Spleen (tissue), 11 donors: Measurements from ENCODE around the gene TMEM186. TPM values are rescaled to one million over a fixed set of nuclear protein-coding genes. Genes with fewer than 3 reads are reported as not detected.
"Not testable (repeated sequence)": the region's sequence is repeated elsewhere in the genome, so short reads cannot be mapped to it uniquely, and the experiment has no call there.

ENCODE experiments used
- DNase-seq: peaks from one replicate; pipeline ENCODE4 v3.0.0-alpha.2; 2020
- H3K27ac ChIP-seq, 8 donors: fragments of 200-600 bp; sonication (generic) in 7 of 8; 1 replicate in 4 of 8; 2 replicates in 4 of 8; pipeline versions ENCODE4 v1.5.0 to v1.8.0; 2016 to 2021; ENCODE audit warnings: inconsistent platforms in 4 of 8, mild to moderate bottlenecking in 4 of 8, moderate library complexity in 1 of 8
- H3K27me3 ChIP-seq, 7 donors: fragments of 200-600 bp; sonication (generic) in 6 of 7; replicated peaks in 1 of 7; 1 replicate in 4 of 7; 2 replicates in 3 of 7; pipeline versions ENCODE4 v1.5.0 to v1.8.0; 2016 to 2021; ENCODE audit warnings: inconsistent platforms in 3 of 7, mild to moderate bottlenecking in 1 of 7
- H3K36me3 ChIP-seq, 6 donors: fragments of 200-600 bp; sonication (generic) in 5 of 6; 1 replicate in 4 of 6; 2 replicates in 2 of 6; pipeline versions ENCODE4 v1.5.0 to v1.8.0; 2016 to 2021; ENCODE audit warnings: inconsistent platforms in 2 of 6
- H3K4me1 ChIP-seq, 6 donors: fragments of 200-600 bp; sonication (generic) in 5 of 6; 1 replicate in 3 of 6; 2 replicates in 3 of 6; pipeline versions ENCODE4 v1.5.0 to v1.8.0; 2016 to 2021; ENCODE audit warnings: inconsistent platforms in 3 of 6
- H3K4me3 ChIP-seq, 8 donors: fragments of 200-600 bp; sonication (generic) in 7 of 8; 1 replicate in 4 of 8; 2 replicates in 4 of 8; pipeline versions ENCODE4 v1.5.0 to v1.8.0; 2016 to 2021; ENCODE audit warnings: inconsistent platforms in 4 of 8, mild to moderate bottlenecking in 4 of 8, moderate library complexity in 2 of 8
- H3K9me3 ChIP-seq, 8 donors: fragments of 200-600 bp; sonication (generic) in 7 of 8; 1 replicate in 4 of 8; 2 replicates in 4 of 8; pipeline versions ENCODE4 v1.5.0 to v1.8.0; 2016 to 2021; ENCODE audit warnings: inconsistent platforms in 4 of 8
- POLR2A ChIP-seq, 3 donors: fragments of 450-650 bp; IDR thresholded peaks; one replicate each; pipeline ENCODE4 v1.5.1; 2017; ENCODE audit warnings: antibody characterized with exemption in 3 of 3, mild to moderate bottlenecking in 1 of 3
- POLR2AphosphoS5 ChIP-seq, 3 donors: sonication (generic); formaldehyde crosslinking; IDR thresholded peaks; one replicate each; pipeline ENCODE4 v1.5.1; 2017; ENCODE audit warnings: antibody characterized with exemption in 3 of 3
- WGBS, 5 donors: extraction: QIAGEN DNeasy Blood & Tissue Kit in 3 of 5; methylation state at CpG; one replicate each; pipeline versions ENCODE4 v1.1.5 to v1.1.7; 2013 to 2018; 5-methylcytosine and 5-hydroxymethylcytosine counted together
- intact Hi-C: fragments of 100-400 bp; cut with DNase I; formaldehyde crosslinking; loops from one replicate; pipeline ENCODE4 v1.15.0; 2023; ENCODE audit warnings: low total_unique reads
- polyA plus RNA-seq, 3 donors: library from polyadenylated mRNA; stranded (reverse); fragments of 200-250 nt; gene quantifications; one replicate each; pipeline ENCODE4 v1.2.1, GENCODE V29; 2013
- total RNA-seq, 7 donors: library from RNA; depleted of rRNA in 3 of 7; stranded (reverse); fragments of >200 nt in 3 of 7; fragmentation: NEBNext Ultra II Directional in 4 of 7; extraction: Animal tissue kit (Norgen Biotek cat#: 25700) in 4 of 7; gene quantifications; one replicate each; pipeline versions ENCODE4 v1.1.0 to v1.2.1, GENCODE V29; 2016 to 2021
- TF ChIP-seq, protein P1 (sequence below), 11 experiments: fragments of 200-600 bp in 7 of 11; fragments of 450-650 bp in 4 of 11; sonication (generic) in 4 of 11; IDR thresholded peaks in 8 of 11; conservative IDR thresholded peaks in 3 of 11; 1 replicate in 7 of 11; 2 replicates in 4 of 11; pipeline versions ENCODE4 v1.4.0 to v1.8.0; 2016 to 2021; ENCODE audit warnings: antibody characterized with exemption in 11 of 11, inconsistent platforms in 4 of 11, mild to moderate bottlenecking in 1 of 11
- donor health status: healthy with polysubstance abuse.
- donor health status: DM: no; HTN: no; CAD: no; lungs with moderate emphysema.
- donor health status: DM: no; HTN: no; CAD: no.
- donor health status: Bipolar disorder and iron deficiency.
- donor health status: healthy.
- donor health status: DM: no; HTN: no; CAD: no.
- donor health status: DM: yes; HTN: yes; CAD: no.

Gene TMEM186
- total and polyA plus RNA-seq, 10 donors = 5.8 to 13.3 (median 8.7) TPM

DNA sequence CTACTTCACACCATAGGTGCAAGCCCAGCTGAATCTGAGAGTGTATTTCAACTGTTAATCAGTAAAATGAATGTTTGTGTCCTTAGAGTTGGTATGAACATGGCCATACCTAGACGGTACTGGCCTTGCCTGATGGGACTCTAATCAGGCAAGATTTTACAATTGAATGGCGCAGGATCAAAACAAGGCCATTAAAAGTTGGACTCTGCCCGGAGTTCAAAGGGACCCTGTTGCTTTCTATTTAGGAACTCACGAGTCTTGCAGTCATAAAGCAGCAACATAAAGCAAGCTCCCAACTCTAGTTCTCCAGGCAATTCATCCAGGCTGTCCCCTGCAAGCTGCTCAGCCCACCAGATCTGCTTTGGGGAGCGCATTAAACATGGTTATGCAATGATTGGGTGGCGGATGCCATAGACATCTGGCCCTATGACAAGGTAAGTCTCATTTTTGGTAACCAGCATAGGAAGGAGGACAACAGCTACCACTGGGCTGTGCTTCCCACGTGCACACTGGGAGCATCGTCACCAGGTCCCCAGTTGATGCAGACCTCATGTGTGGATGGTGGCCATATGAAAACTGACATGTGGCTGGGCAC lies 8.8 kb downstream of the TMEM186 start:
- WGBS, 5 donors = 86 to 92% (median 89%) methylated on average over 6 to 8 of the region's 8 CpGs
- intact Hi-C loops = loop anchor here (10.0 kb wide), 1 partner anchor 114 kb away; the partner anchor contains the start of gene ABAT

DNA sequence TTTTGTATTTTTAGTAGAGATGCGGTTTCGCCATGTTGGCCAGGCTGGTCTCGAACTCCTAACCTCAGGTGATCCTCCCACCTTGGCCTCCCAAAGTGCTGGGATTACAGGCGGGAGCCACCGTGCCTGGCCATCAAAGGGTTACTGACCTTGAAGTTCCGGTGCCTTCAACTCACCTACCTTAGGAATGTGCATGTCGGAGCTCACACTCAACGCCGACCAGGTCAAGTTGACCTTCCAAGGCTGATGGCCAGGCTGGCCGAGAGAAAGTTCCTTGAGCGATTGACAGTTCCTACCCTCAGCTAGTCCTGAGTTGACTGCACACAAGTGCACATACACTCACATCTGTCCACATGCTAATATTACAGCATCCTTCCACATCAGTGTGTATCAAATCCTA lies 11.1 kb downstream of the TMEM186 start:
- not testable (repeated sequence) for H3K4me3 ChIP-seq, H3K4me1 ChIP-seq, H3K27ac ChIP-seq, DNase-seq, H3K9me3 ChIP-seq, H3K27me3 ChIP-seq
- intact Hi-C loops = loop anchor here (10.0 kb wide), 1 partner anchor 112 kb away; the partner anchor contains the start of gene ABAT
- H3K36me3 ChIP-seq = peaks cover 0 to 13% (median 0%) of the 10 kb centered on the region in 6 donors
- WGBS, 5 donors = 86 to 90% (median 88%) methylated on average over 11 of the region's 11 CpGs

More for the DNA sequence above, 8.8 kb downstream of the TMEM186 start:
- H3K9me3 ChIP-seq = no peaks in the 10 kb centered on the region
- no peaks in the 10 kb centered on the region for H3K4me1 ChIP-seq
- H3K36me3 ChIP-seq = peaks cover 0 to 7% (median 0%) of the 10 kb centered on the region in 6 donors
- H3K27me3 ChIP-seq = no peaks in the 10 kb centered on the region
- H3K4me3 ChIP-seq = no peak overlapping the region
- DNase-seq = no peak
- TF ChIP-seq POLR2AphosphoS5 (IDR thresholded peaks at IDR 0.05) (no peak), POLR2A (IDR thresholded peaks at IDR 0.05) (no peak)
- TF ChIP-seq, protein P1, sequence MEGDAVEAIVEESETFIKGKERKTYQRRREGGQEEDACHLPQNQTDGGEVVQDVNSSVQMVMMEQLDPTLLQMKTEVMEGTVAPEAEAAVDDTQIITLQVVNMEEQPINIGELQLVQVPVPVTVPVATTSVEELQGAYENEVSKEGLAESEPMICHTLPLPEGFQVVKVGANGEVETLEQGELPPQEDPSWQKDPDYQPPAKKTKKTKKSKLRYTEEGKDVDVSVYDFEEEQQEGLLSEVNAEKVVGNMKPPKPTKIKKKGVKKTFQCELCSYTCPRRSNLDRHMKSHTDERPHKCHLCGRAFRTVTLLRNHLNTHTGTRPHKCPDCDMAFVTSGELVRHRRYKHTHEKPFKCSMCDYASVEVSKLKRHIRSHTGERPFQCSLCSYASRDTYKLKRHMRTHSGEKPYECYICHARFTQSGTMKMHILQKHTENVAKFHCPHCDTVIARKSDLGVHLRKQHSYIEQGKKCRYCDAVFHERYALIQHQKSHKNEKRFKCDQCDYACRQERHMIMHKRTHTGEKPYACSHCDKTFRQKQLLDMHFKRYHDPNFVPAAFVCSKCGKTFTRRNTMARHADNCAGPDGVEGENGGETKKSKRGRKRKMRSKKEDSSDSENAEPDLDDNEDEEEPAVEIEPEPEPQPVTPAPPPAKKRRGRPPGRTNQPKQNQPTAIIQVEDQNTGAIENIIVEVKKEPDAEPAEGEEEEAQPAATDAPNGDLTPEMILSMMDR (IDR thresholded peaks at IDR 0.05 in 8 of 11, conservative IDR thresholded peaks at IDR 0.05 in 3 of 11) = no peak
- no peak overlapping the region for H3K27ac ChIP-seq

DNA sequence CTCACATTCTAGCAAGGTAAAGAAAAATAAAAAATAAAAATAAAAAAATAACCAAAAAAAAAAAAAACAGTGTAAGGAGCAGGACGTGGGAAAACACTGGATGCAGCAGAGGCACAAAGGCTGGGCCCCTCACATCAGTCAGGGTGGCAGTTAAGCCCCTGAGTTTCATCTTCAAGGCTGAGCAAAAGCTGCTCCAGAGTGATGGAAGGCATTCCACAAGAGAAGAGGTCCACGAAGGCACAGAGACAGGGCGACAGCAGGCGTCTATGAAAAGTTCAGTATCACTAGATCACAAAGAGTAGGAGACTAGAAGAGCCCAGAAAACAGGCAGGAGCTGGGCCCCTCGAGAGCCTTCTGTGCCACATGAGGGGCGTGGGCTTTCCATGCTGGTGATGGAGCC lies 12.0 kb downstream of the TMEM186 start:
- no peak for TF ChIP-seq POLR2AphosphoS5 (IDR thresholded peaks at IDR 0.05)
- no peak for TF ChIP-seq POLR2A (IDR thresholded peaks at IDR 0.05)
- intact Hi-C loops = loop anchor here (10.0 kb wide), 1 partner anchor 111 kb away; the partner anchor contains the start of gene ABAT

DNA sequence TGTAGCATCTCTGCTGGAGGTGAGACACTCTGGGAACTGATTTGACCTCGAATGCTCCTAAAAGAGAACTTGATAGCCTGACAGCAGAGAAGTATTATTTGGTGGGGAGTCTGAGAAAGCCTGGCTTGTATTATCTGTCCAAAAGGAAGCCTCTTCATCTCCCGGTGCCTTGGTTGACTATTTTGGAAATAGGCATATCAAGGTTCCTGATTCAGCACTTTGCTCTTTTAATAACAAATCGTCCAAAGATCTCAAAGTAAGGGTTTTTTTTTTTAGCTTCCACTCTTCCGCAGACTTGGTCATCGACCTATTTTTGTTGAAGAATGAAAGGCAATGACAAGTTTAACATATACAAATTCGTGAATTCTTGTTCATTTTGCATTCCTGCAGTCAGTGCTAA lies 14.8 kb downstream of the TMEM186 start:
- Histone ChIP-seq H3K36me3 (peaks cover 0 to 42% (median 4%) of the 10 kb centered on the region in 6 donors), H3K4me3 (no peak overlapping the region), H3K27ac (no peak overlapping the region), H3K9me3 (no peaks in the 10 kb centered on the region), H3K27me3 (no peaks in the 10 kb centered on the region), H3K4me1 (no peaks in the 10 kb centered on the region)
- TF ChIP-seq POLR2A (IDR thresholded peaks at IDR 0.05) (no peak), POLR2AphosphoS5 (IDR thresholded peaks at IDR 0.05) (no peak)
- TF ChIP-seq, protein P1 (IDR thresholded peaks at IDR 0.05 in 8 of 11, conservative IDR thresholded peaks at IDR 0.05 in 3 of 11) = no peak
- no peak for DNase-seq
- 65 to 81% (median 74%) methylated on average over 6 of the region's 6 CpGs for WGBS, 5 donors
- intact Hi-C loops = loop anchor here (10.0 kb wide), 1 partner anchor 108 kb away; the partner anchor contains the start of gene ABAT

More for the DNA sequence above, 12.0 kb downstream of the TMEM186 start:
- Histone ChIP-seq H3K27me3 (no peaks in the 10 kb centered on the region), H3K27ac (no peak overlapping the region), H3K9me3 (no peaks in the 10 kb centered on the region), H3K4me1 (no peaks in the 10 kb centered on the region), H3K4me3 (no peak overlapping the region), H3K36me3 (peaks cover 0 to 16% (median 0%) of the 10 kb centered on the region in 6 donors)
- WGBS, 5 donors = 75 to 91% (median 84%) methylated on average over 6 of the region's 6 CpGs
- DNase-seq = no peak

DNA sequence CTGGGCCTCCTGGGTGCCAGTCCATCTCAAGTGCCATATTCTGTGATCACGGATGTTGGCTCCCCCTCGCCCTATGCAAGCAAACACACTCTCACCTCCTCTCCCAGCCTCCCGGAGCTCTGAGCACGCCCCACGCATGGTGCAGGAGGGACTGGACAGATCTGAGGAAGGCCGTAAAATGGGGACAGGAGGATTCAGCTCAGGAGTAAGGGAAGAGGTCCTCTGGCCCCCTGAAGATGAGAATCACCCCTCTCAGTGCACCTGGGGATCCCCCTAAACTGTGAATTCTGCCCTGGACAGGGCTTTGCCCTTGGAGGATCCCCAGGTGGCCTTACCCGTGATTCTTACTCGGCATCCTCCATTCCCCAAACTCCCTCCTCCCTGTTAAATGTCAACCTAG lies 15.6 kb downstream of the TMEM186 start:
- no peaks in the 10 kb centered on the region for H3K27me3 ChIP-seq
- no peaks in the 10 kb centered on the region for H3K4me1 ChIP-seq
- H3K9me3 ChIP-seq = no peaks in the 10 kb centered on the region
- H3K36me3 ChIP-seq = peaks cover 0 to 51% (median 7%) of the 10 kb centered on the region in 6 donors
- DNase-seq = no peak
- TF ChIP-seq POLR2AphosphoS5 (IDR thresholded peaks at IDR 0.05) = no peak
- TF ChIP-seq, protein P1 (IDR thresholded peaks at IDR 0.05 in 8 of 11, conservative IDR thresholded peaks at IDR 0.05 in 3 of 11) = no peak
- TF ChIP-seq POLR2A (IDR thresholded peaks at IDR 0.05) = no peak
- no peak overlapping the region for H3K27ac ChIP-seq
- H3K4me3 ChIP-seq = no peak overlapping the region
- WGBS, 5 donors = 92 to 95% (median 93%) methylated on average over 8 of the region's 8 CpGs
- intact Hi-C loops = loop anchor here (10.0 kb wide), 1 partner anchor 107 kb away; the partner anchor contains the start of gene ABAT
